ENCODE measurements around the gene GP1BB.
A peak's percentile ranks its signal among the peaks of the same experiment; 100 is the strongest.
"Not testable (repeated sequence)": the region's sequence is repeated elsewhere in the genome, so short reads cannot be mapped to it uniquely, and the experiment has no call there.

GP1BB gene

GRCh38 chr22:19714312-19715187 is 8.8 kb upstream of the GP1BB start, which contains the start of gene SEPTIN5:
SEPTIN5 (plus strand) TSS chr22:19714503; CDS start chr22:19714589, 86 bp downstream.
- no peak for DNase-seq (ENCODE audit: low read depth)

GRCh38 chr22:19715188-19715930 is 8.0 kb upstream of the GP1BB start:
- no peak for DNase-seq (ENCODE audit: low read depth)

- DNase-seq (ENCODE audit: low read depth) = no peak
Observed at GRCh38 chr22:19716041-19716828, 7.1 kb upstream of the GP1BB start.

- no peak for DNase-seq (ENCODE audit: low read depth)
Observed at GRCh38 chr22:19716829-19717105, 6.6 kb upstream of the GP1BB start.

GRCh38 chr22:19717181-19717580 is 6.2 kb upstream of the GP1BB start:
- no peak for DNase-seq (ENCODE audit: low read depth)

- peak; percentile 29 for DNase-seq (ENCODE audit: low read depth)
Observed at GRCh38 chr22:19717691-19718455, 5.5 kb upstream of the GP1BB start.

- no peak for DNase-seq (ENCODE audit: low read depth)
Observed at GRCh38 chr22:19718456-19719049, 4.8 kb upstream of the GP1BB start.

GRCh38 chr22:19719050-19719482 is 4.3 kb upstream of the GP1BB start:
- DNase-seq (ENCODE audit: low read depth) = no peak

GRCh38 chr22:19719488-19720021 is 3.8 kb upstream of the GP1BB start:
- no peak for DNase-seq (ENCODE audit: low read depth)

GRCh38 chr22:19720150-19720827 is 3.0 kb upstream of the GP1BB start:
- DNase-seq (ENCODE audit: low read depth) = no peak

GRCh38 chr22:19720999-19721329 is 2.4 kb upstream of the GP1BB start:
- DNase-seq (ENCODE audit: low read depth) = no peak

GRCh38 chr22:19721330-19722177 is 1.8 kb upstream of the GP1BB start:
- no peak for DNase-seq (ENCODE audit: low read depth)

- DNase-seq (ENCODE audit: low read depth) = no peak
Observed at GRCh38 chr22:19722178-19722981, 959 bp upstream of the GP1BB start.

- DNase-seq (ENCODE audit: low read depth) = no peak
Observed at GRCh38 chr22:19722982-19723231, 432 bp upstream of the GP1BB start.

- no peak for DNase-seq (ENCODE audit: low read depth)
Observed at GRCh38 chr22:19723983-19724827, 866 bp downstream of the GP1BB start.

- DNase-seq (ENCODE audit: low read depth) = no peak
Observed at GRCh38 chr22:19724927-19725661, 1.8 kb downstream of the GP1BB start.

- DNase-seq (ENCODE audit: low read depth) = not testable (repeated sequence)
Observed at GRCh38 chr22:19726064-19726788, 2.9 kb downstream of the GP1BB start.

Data from HS-27A (cell line).